Activated CD8-positive, alpha-beta T cell treated with anti-CD3 and anti-CD28 coated beads, Interleukin-2, amount 10 ng/mL, durations not matched to agents 7 days and 5 days (primary cell): ENCODE data around the gene PARP1. TPM values are rescaled to one million over a fixed set of nuclear protein-coding genes. Genes with fewer than 3 reads are reported as not detected.
"Not testable (repeated sequence)": the region's sequence is repeated elsewhere in the genome, so short reads cannot be mapped to it uniquely, and the experiment has no call there.

Experiments used
- ATAC-seq: fragments of 150-1000 bp; cut with Tn5 transposase; one replicate; pipeline ENCODE4 v1.10.0; 2021; ENCODE audit warnings: moderate library complexity
- CTCF ChIA-PET: fragments of 350-600 bp; sonication (Branson Sonifier 250); formaldehyde crosslinking; loops from one replicate; lab custom pipeline; 2021; ENCODE audit warnings: antibody characterized with exemption; lab: Charles Lee
- POLR2A ChIA-PET: fragments of 350-600 bp; sonication (Branson Sonifier 250); formaldehyde crosslinking; loops from one replicate; lab custom pipeline; 2021; ENCODE audit warnings: antibody characterized with exemption; lab: Charles Lee
- DNase-seq: peaks from one replicate; pipeline ENCODE4 v3.0.0-alpha.2; 2020
- H3K27ac Mint-ChIP-seq: one replicate; pipeline ENCODE4 v1.8.0; 2021; ENCODE audit warnings: mild to moderate bottlenecking, mixed read lengths
- H3K27me3 Mint-ChIP-seq: one replicate; pipeline ENCODE4 v1.8.0; 2021; ENCODE audit warnings: low read depth, mixed read lengths
- H3K36me3 Mint-ChIP-seq: one replicate; pipeline ENCODE4 v1.8.0; 2021; ENCODE audit warnings: low read depth, mixed read lengths
- H3K4me1 Mint-ChIP-seq: one replicate; pipeline ENCODE4 v1.8.0; 2021; ENCODE audit warnings: low read depth, mixed read lengths
- H3K4me3 Mint-ChIP-seq: one replicate; pipeline ENCODE4 v1.8.0; 2021; ENCODE audit warnings: mild to moderate bottlenecking, mixed read lengths
- H3K9me3 Mint-ChIP-seq: one replicate; pipeline ENCODE4 v1.8.0; 2022; ENCODE audit warnings: mixed read lengths; ENCODE audit not compliant: insufficient read depth
- total RNA-seq, 2 experiments: library from RNA; stranded (reverse); gene quantifications; one replicate each; pipeline ENCODE4 v1.2.3, GENCODE V29; 2021

Gene PARP1
- total RNA-seq, 2 experiments from 2014 or later: 139 to 145 TPM

DNA sequence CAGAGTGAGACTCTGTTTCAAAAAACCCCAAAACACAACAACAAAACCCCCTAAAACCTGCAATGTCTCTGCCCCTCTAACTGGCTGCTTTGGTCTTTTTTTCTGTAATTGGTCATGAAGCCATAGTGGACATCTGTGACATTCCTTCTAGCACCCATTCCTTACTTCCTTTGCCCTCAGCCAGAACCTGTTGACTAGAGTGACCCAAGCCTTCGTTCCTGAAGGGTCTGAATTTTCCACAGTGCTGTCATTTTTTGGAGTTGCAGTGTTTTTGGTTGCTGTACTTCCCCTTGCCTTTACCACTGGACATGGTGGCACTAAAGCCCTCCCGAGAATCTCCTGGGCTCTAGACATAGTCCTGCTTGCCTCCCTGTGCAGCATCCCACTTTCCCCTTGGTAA, 50.5 kb downstream of the PARP1 start:
- Mint-ChIP-seq H3K27ac (no peak overlapping the region), H3K36me3 (peaks cover 30% of the 10 kb centered on the region), H3K9me3 (no peaks in the 10 kb centered on the region), H3K4me1 (no peaks in the 10 kb centered on the region), H3K4me3 (no peak overlapping the region), H3K27me3 (no peaks in the 10 kb centered on the region)
- ChIA-PET CTCF (no interaction called here), POLR2A (no interaction called here)
- no peak for ATAC-seq
- no peak for DNase-seq

DNA sequence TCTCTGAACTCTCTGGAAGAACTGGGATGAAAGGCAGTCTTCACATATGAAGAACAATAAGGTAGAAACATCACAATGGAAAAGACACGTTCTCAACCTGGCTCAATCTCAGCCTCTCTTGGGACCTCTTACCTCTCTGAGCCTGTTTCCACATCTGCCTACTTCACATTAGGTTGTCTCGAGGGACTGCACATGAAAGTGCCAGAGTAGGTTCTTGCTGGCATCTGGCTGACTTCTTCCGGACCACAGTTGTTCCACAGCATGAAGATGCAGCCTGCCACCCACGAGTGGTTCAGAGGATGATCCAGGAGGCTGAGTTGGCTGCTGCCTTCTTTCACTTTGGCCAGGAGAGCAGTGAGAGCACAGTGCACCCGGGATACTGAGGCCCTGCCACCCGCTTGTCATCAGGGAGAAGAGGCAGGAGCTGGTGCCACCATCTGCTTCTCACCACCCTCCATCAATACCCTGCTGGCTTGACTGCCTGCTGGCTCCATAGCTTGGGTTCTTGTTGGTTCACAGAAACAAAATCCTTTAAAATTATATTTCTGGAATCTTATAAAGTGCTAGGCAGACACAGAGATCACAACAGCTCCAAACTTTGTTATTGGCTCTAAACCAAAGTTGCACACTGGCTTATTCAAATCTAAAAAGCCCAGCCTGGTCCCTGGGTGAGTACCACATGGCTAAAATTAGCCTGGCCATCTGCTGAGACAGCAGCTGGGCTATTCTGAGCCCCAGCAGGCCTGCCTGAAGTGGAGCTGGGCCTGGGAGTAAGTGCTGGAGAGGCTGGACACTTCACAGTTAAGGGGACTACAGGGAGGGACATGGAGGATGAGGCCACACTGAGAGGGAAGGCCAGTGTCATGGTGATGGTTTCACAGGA, 52.0 kb downstream of the PARP1 start:
- Mint-ChIP-seq H3K4me3 (no peak overlapping the region), H3K27me3 (no peaks in the 10 kb centered on the region), H3K4me1 (no peaks in the 10 kb centered on the region), H3K36me3 (peaks cover 16% of the 10 kb centered on the region), H3K9me3 (no peaks in the 10 kb centered on the region), H3K27ac (peak overlapping the region; percentile 6)
- ChIA-PET CTCF (no interaction called here), POLR2A (no interaction called here)
- DNase-seq: no peak
- ATAC-seq: no peak

DNA sequence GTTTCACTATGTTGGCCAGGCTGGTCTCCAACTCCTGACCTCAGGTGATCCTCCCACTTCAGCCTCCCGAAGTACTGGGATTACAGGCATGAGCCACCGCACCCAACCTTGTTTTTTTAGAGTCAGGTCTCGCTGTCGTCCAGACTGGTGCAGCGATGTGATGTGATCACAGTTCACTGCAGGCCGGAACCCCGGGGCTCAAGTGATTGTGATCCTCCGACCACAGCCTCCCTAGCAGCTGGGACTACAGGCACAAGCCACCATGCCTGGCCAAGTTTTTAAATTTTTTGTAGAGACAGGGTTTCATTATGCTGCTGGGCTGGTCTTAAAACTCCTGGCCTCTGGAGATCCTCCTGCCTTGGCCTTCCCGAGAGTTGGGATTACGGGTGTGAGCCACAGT, 52.9 kb downstream of the PARP1 start:
- ATAC-seq (no peak), DNase-seq (no peak)
- Mint-ChIP-seq H3K4me1 (peaks cover under 1% of the 10 kb centered on the region), H3K4me3 (no peak overlapping the region), H3K9me3 (no peaks in the 10 kb centered on the region), H3K27me3 (no peaks in the 10 kb centered on the region), H3K27ac (no peak overlapping the region), H3K36me3 (peaks cover 13% of the 10 kb centered on the region)
- ChIA-PET POLR2A (no interaction called here), CTCF (no interaction called here)

DNA sequence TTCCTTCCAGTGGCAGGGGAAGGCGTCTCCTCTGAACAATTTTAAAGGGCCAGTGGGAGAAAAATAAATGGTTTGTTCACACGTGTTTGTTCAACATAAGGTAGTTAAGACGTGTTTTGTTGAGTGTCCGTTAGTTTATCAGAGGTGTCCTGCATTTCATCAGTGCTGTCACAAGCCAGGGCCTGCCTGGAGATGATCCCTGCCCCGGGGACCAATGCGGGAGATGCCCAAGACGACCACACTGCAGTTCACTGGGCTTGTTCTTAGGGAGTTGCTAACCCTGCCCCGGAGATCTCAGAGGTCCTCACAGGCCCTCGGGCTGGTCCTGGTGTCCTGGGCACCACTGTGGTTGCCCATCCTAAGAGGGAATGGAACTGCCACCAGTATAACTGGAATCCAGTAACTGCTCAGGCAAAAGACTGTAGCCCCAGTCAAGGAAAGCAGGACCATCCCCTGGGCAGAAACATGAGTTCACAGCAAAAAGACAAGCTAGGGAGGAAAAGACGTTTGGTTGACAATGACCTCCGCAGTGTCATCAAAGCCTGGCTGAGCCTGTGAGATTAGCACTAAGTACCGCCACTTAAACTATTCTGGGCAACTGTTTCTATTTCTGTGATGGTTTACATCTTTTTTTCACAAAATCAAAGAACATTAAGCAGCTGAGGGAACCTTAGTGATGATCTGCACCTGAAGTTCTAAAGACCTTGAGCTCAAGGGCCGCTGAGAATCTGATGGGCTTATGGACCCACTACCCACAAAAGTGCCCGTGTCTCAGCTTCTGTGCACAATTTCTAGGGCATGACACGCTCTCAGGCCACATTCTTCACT, 54.0 kb downstream of the PARP1 start:
- no peak overlapping the region for H3K4me3 Mint-ChIP-seq
- POLR2A ChIA-PET: no interaction called here

DNA sequence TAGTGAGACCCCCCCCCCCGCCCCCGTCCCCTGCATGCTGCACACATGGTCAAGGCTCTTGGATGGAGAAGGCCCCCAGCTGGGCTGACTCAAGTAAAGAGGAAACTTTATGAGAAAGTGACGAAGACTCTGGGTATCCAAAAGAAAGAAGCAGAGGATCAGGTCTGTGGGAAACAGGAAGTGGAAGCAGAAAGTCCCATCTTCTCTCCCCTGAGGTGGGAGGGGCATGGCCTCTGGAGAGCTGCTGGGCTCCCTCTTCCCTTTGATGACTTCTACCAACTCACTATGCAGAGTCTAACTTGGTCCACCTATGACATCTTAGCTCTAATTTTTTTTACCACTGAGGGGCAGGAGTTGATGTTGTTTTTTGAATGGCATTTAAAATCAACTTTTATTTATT, 56.2 kb downstream of the PARP1 start:
- CTCF ChIA-PET: no interaction called here
- POLR2A ChIA-PET: interaction anchor here (0.6 kb wide), 1 partner anchor 130 kb away, joined by 4 read pairs; no protein-coding TSS in a partner anchor
- Mint-ChIP-seq H3K4me3 (no peak overlapping the region), H3K9me3 (no peaks in the 10 kb centered on the region), H3K36me3 (peaks cover 4% of the 10 kb centered on the region), H3K27ac (no peak overlapping the region), H3K27me3 (no peaks in the 10 kb centered on the region), H3K4me1 (peaks cover 2% of the 10 kb centered on the region)
- DNase-seq: no peak
- no peak for ATAC-seq

More for the DNA sequence above, 54.0 kb downstream of the PARP1 start:
- CTCF ChIA-PET: interaction anchor here (2.7 kb wide), 1 partner anchor 21 kb away, joined by 8 read pairs; no protein-coding TSS in a partner anchor
- no peak overlapping the region for H3K27ac Mint-ChIP-seq
- H3K9me3 Mint-ChIP-seq: no peaks in the 10 kb centered on the region
- ATAC-seq (no peak), DNase-seq (no peak)
- no peaks in the 10 kb centered on the region for H3K27me3 Mint-ChIP-seq
- peaks cover 2% of the 10 kb centered on the region for H3K4me1 Mint-ChIP-seq
- H3K36me3 Mint-ChIP-seq: peaks cover 11% of the 10 kb centered on the region

DNA sequence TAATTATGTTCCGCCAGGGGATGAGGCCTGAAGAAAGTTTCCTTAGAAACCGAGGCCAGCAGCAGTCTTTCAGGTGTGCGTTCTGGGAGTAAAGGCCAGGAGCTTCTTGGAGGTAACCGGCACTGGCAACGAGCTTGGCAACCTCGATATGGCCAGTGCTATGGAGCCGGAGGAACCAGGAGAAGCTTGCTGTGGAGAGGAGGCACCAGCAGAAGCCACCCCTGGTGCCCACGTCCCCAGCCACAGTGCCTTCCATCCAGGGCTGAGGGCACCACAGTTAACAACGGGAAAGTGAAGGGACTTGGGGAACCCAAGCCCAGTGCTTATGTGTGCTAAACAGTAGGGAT, 57.4 kb downstream of the PARP1 start:
- peaks cover 2% of the 10 kb centered on the region for H3K4me1 Mint-ChIP-seq
- no peak for DNase-seq
- H3K9me3 Mint-ChIP-seq: no peaks in the 10 kb centered on the region
- CTCF ChIA-PET: no interaction called here
- POLR2A ChIA-PET: no interaction called here
- H3K36me3 Mint-ChIP-seq: no peaks in the 10 kb centered on the region
- H3K27ac Mint-ChIP-seq: no peak overlapping the region
- no peak overlapping the region for H3K4me3 Mint-ChIP-seq
- no peak for ATAC-seq
- H3K27me3 Mint-ChIP-seq: no peaks in the 10 kb centered on the region

DNA sequence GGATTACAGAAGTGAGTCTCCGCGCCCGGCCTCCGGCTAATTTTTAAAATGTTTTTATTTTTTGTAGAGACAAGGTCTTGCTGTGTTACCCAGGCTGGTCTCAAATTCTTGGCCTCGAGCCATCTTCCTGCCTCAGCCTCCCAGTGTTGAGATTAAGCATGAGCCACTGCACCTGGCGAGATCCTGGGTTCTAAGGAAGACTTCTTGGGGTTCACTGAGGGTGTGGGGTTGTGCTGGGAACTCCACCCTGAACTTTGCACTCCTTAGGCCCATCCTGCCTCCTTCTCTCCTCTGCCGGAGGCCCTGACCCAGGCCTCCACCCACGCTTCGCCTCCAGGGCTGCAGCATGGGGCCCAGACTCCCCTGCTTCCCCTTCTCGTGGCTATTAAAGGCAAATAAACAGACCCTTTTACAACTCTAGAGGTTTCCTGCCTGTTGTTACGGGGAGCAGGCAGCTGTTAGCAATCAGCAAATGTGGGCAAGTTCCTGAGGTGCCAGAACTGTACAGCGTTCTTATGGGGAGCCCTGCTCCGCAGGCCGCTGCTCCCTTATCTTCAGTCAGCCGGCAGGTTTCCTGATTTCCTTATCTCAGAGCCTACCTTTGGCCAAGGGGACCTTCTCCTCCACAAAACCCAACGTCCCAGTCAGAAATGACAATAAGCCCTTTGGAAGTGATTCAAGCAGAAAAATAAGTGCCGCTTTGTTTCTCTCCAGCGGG, 57.9 kb downstream of the PARP1 start:
- H3K36me3 Mint-ChIP-seq: no peaks in the 10 kb centered on the region
- ATAC-seq (no peak), DNase-seq (no peak)
- no peak overlapping the region for H3K27ac Mint-ChIP-seq
- no peaks in the 10 kb centered on the region for H3K27me3 Mint-ChIP-seq
- POLR2A ChIA-PET: no interaction called here
- CTCF ChIA-PET: no interaction called here
- no peaks in the 10 kb centered on the region for H3K9me3 Mint-ChIP-seq
- no peak overlapping the region for H3K4me3 Mint-ChIP-seq
- peaks cover 2% of the 10 kb centered on the region for H3K4me1 Mint-ChIP-seq

DNA sequence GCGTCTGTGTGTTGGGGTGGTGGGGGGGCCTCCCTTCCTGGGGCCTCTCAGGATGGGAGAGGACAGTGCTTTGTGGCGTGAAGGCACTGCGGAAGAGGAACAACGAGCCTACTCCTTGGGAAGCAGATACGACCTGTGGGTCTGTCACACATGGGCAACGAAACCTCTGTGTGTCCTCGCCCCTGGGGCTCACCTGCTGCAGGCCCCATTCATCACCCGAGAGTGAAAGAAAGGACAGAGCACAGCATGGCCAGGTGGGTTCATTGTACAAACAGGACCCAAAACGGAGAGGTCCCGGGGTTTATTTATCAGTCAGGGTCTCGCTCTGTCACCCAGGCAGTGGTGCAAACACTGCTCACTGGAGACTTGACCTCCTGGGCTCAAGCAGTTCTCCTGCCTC, 58.8 kb downstream of the PARP1 start:
- no peaks in the 10 kb centered on the region for H3K27me3 Mint-ChIP-seq
- ChIA-PET POLR2A (no interaction called here), CTCF (no interaction called here)
- no peaks in the 10 kb centered on the region for H3K36me3 Mint-ChIP-seq
- no peak for DNase-seq
- H3K4me3 Mint-ChIP-seq: no peak overlapping the region
- H3K9me3 Mint-ChIP-seq: no peaks in the 10 kb centered on the region
- peaks cover 2% of the 10 kb centered on the region for H3K4me1 Mint-ChIP-seq
- no peak for ATAC-seq
- H3K27ac Mint-ChIP-seq: no peak overlapping the region

DNA sequence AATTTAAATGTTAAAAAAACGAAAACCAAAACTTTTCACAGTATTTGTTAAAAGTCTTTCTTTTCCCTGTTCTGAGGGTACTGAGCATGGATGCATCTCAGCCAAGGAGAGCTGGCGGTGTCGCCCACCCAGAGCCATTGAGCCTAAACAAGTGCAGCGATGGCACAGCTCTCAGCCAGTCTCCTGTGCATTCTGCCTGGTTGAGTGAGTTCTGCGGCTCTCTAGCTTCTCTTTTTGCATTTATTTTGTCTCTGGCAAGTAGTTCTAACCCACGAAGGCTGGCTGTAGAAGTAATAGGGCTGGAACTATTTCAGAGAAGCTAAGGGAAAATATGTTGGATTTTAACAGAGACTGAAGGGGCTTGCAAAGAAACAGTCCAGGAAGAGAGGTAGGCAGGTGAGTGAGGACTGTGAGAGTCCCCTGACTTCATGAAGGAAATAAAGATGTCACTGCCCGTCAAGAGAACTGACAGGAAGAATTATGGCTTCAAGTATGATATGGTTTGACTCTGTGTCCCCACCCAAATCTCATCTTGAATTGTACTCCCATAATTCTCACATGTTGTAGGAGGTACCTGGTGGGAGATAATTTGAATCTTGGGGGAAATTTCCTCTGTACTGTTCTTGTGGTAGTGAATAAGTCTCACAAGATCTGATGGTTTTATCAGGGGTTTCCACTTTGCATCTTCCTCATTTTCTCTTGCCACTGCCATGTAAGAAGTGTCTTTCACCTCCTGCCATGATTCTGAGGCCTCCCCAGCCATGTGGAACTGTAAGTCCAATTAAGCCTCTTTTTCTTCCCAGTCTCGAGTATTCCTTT, 63.2 kb downstream of the PARP1 start:
- DNase-seq (no peak), ATAC-seq (no peak)
- Mint-ChIP-seq H3K4me1 (no peaks in the 10 kb centered on the region), H3K27ac (no peak overlapping the region), H3K36me3 (peaks cover 2% of the 10 kb centered on the region), H3K4me3 (no peak overlapping the region), H3K27me3 (peaks cover 4% of the 10 kb centered on the region), H3K9me3 (peaks cover 3% of the 10 kb centered on the region)
- ChIA-PET CTCF (interaction anchor here (0.9 to 1.5 kb wide), 2 partner anchors 17 to 219 kb away, joined by 3 read pairs; no protein-coding TSS in a partner anchor), POLR2A (interaction anchor here (1.8 kb wide), 1 partner anchor 36 kb away, joined by 4 read pairs; the partner anchor contains the start of gene LIN9)

DNA sequence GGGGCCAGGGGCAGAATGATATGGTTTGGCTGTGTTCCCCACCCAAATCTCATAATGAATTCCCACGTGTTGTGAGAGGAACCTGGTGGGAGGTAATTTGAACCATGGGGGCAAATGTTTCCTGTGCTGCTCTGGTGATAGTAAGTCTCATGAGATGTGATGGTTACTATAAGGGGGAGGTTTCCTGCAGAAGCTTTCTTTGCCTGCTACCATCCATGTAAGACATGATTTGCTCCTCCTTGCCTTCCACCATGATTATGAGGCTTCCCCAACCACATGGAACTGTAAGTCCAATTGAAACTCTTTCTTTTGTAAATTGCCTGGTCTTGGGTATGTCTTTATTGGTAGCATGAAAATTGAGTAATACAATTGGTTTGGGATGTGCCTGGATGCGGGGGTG, 65.2 kb downstream of the PARP1 start:
- H3K27me3 Mint-ChIP-seq: peaks cover 4% of the 10 kb centered on the region
- ChIA-PET CTCF (no interaction called here), POLR2A (no interaction called here)
- DNase-seq (no peak), ATAC-seq (no peak)
- H3K36me3 Mint-ChIP-seq: peaks cover 2% of the 10 kb centered on the region
- H3K9me3 Mint-ChIP-seq: peaks cover 3% of the 10 kb centered on the region
- no peaks in the 10 kb centered on the region for H3K4me1 Mint-ChIP-seq
- no peak overlapping the region for H3K4me3 Mint-ChIP-seq
- no peak overlapping the region for H3K27ac Mint-ChIP-seq

DNA sequence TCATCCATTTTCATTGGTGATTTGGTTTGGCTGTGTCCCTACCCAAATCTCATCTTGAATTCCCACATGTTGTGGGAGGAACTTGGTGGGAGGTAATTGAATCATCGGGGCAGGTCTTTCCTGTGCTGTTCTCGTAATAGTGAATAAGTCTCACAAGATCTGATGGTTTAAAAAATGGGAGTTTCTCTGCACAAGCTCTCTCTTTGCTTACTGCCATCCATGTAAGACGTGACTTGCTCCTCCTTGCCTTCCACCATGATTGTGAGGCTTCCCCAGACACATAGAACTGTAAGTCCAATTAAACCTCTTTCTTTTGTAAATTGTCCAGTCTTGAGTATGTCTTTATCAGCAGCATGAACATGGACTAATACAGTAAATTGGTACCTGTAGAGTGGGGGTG, 67.8 kb downstream of the PARP1 start:
- H3K36me3 Mint-ChIP-seq, ATAC-seq, POLR2A ChIA-PET, H3K4me1 Mint-ChIP-seq, H3K4me3 Mint-ChIP-seq, H3K9me3 Mint-ChIP-seq, H3K27ac Mint-ChIP-seq, H3K27me3 Mint-ChIP-seq, CTCF ChIA-PET, DNase-seq: not testable (repeated sequence)
